ENCODE data around the gene SLC25A13.
"Not testable (repeated sequence)": the region's sequence is repeated elsewhere in the genome, so short reads cannot be mapped to it uniquely, and the experiment has no call there.

The SLC25A13 gene

GRCh38 chr7:96328016-96328415, 6.1 kb upstream of the SLC25A13 start:
- H3K4me3 ChIP-seq (ENCODE audit: low read length), result no peak overlapping the region
- DNase-seq (ENCODE audit: low read depth, low spot score), result no peak

- DNase-seq (ENCODE audit: low read depth, low spot score), result no peak
Measured at GRCh38 chr7:96327429-96327828, 5.5 kb upstream of the SLC25A13 start.

GRCh38 chr7:96326752-96327151, 4.9 kb upstream of the SLC25A13 start:
- not testable (repeated sequence) for H3K4me3 ChIP-seq (ENCODE audit: low read length)

More at GRCh38 chr7:96327429-96327828, 5.5 kb upstream of the SLC25A13 start:
- H3K4me3 ChIP-seq (ENCODE audit: low read length), result no peak overlapping the region

GRCh38 chr7:96322847-96323461, 1.1 kb upstream of the SLC25A13 start:
- no peak for DNase-seq (ENCODE audit: low read depth, low spot score)
- H3K4me3 ChIP-seq (ENCODE audit: low read length), result no peak overlapping the region

More at GRCh38 chr7:96326752-96327151, 4.9 kb upstream of the SLC25A13 start:
- DNase-seq (ENCODE audit: low read depth, low spot score), result not testable (repeated sequence)

GRCh38 chr7:96322373-96322695, 436 bp upstream of the SLC25A13 start:
- no peak for DNase-seq (ENCODE audit: low read depth, low spot score)
- H3K4me3 ChIP-seq (ENCODE audit: low read length), result peak overlapping the region; percentile 60

GRCh38 chr7:96321031-96321657, 754 bp downstream of the SLC25A13 start:
- peak overlapping the region; percentile 60 for H3K4me3 ChIP-seq (ENCODE audit: low read length)
- peak; percentile 38 for DNase-seq (ENCODE audit: low read depth, low spot score)

- DNase-seq (ENCODE audit: low read depth, low spot score), result no peak
- H3K4me3 ChIP-seq (ENCODE audit: low read length), result no peak overlapping the region
Measured at GRCh38 chr7:96320442-96320841, 1.5 kb downstream of the SLC25A13 start.

- H3K4me3 ChIP-seq (ENCODE audit: low read length), result no peak overlapping the region
- DNase-seq (ENCODE audit: low read depth, low spot score), result no peak
Measured at GRCh38 chr7:96319439-96319838, 2.5 kb downstream of the SLC25A13 start.

GRCh38 chr7:96316949-96317348, 4.9 kb downstream of the SLC25A13 start:
- DNase-seq (ENCODE audit: low read depth, low spot score), result no peak
- H3K4me3 ChIP-seq (ENCODE audit: low read length), result no peak overlapping the region

GRCh38 chr7:96315125-96315512, 6.8 kb downstream of the SLC25A13 start:
- no peak overlapping the region for H3K4me3 ChIP-seq (ENCODE audit: low read length)
- DNase-seq (ENCODE audit: low read depth, low spot score), result no peak

- DNase-seq (ENCODE audit: low read depth, low spot score), result no peak
- H3K4me3 ChIP-seq (ENCODE audit: low read length), result no peak overlapping the region
Measured at GRCh38 chr7:96314402-96315124, 7.3 kb downstream of the SLC25A13 start.

- DNase-seq (ENCODE audit: low read depth, low spot score), result no peak
- H3K4me3 ChIP-seq (ENCODE audit: low read length), result no peak overlapping the region
Measured at GRCh38 chr7:96313940-96314339, 8.0 kb downstream of the SLC25A13 start.

GRCh38 chr7:96312502-96312901, 9.4 kb downstream of the SLC25A13 start:
- H3K4me3 ChIP-seq (ENCODE audit: low read length), result no peak overlapping the region
- DNase-seq (ENCODE audit: low read depth, low spot score), result no peak

GRCh38 chr7:96311967-96312366, 9.9 kb downstream of the SLC25A13 start:
- H3K4me3 ChIP-seq (ENCODE audit: low read length), result no peak overlapping the region
- no peak for DNase-seq (ENCODE audit: low read depth, low spot score)

GRCh38 chr7:96310110-96310509, 11.8 kb downstream of the SLC25A13 start:
- no peak for DNase-seq (ENCODE audit: low read depth, low spot score)
- no peak overlapping the region for H3K4me3 ChIP-seq (ENCODE audit: low read length)

GRCh38 chr7:96308950-96309263, 13.0 kb downstream of the SLC25A13 start:
- no peak for DNase-seq (ENCODE audit: low read depth, low spot score)
- H3K4me3 ChIP-seq (ENCODE audit: low read length), result no peak overlapping the region

GRCh38 chr7:96308253-96308949, 13.5 kb downstream of the SLC25A13 start:
- DNase-seq (ENCODE audit: low read depth, low spot score), result no peak
- H3K4me3 ChIP-seq (ENCODE audit: low read length), result no peak overlapping the region

- DNase-seq (ENCODE audit: low read depth, low spot score), result no peak
- H3K4me3 ChIP-seq (ENCODE audit: low read length), result no peak overlapping the region
Measured at GRCh38 chr7:96306385-96307125, 15.3 kb downstream of the SLC25A13 start.

GRCh38 chr7:96305915-96306314, 16.0 kb downstream of the SLC25A13 start:
- no peak for DNase-seq (ENCODE audit: low read depth, low spot score)
- no peak overlapping the region for H3K4me3 ChIP-seq (ENCODE audit: low read length)

All from Jurkat, Clone E6-1 (cell line).